Measurements from ENCODE around the gene IQSEC2. TPM values are rescaled to one million over a fixed set of nuclear protein-coding genes. Genes with fewer than 3 reads are reported as not detected.

Gene IQSEC2
- total RNA-seq, 4 donors from 2014 or later: 6.9 to 12.7 (median 10.4) TPM

- H3K9me3 ChIP-seq: no peaks in the 10 kb centered on the region
- no peak overlapping the region for H3K27ac ChIP-seq
- no peak for DNase-seq
- intact Hi-C loops (cut with DNase I): no loop called here
- TF ChIP-seq, protein P1, sequence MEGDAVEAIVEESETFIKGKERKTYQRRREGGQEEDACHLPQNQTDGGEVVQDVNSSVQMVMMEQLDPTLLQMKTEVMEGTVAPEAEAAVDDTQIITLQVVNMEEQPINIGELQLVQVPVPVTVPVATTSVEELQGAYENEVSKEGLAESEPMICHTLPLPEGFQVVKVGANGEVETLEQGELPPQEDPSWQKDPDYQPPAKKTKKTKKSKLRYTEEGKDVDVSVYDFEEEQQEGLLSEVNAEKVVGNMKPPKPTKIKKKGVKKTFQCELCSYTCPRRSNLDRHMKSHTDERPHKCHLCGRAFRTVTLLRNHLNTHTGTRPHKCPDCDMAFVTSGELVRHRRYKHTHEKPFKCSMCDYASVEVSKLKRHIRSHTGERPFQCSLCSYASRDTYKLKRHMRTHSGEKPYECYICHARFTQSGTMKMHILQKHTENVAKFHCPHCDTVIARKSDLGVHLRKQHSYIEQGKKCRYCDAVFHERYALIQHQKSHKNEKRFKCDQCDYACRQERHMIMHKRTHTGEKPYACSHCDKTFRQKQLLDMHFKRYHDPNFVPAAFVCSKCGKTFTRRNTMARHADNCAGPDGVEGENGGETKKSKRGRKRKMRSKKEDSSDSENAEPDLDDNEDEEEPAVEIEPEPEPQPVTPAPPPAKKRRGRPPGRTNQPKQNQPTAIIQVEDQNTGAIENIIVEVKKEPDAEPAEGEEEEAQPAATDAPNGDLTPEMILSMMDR (IDR thresholded peaks at IDR 0.05): no peak
- TF ChIP-seq POLR2A (IDR thresholded peaks at IDR 0.05): no peak
- H3K4me1 ChIP-seq: peaks cover 0 to 33% (median 6%) of the 10 kb centered on the region in 3 donors
- H3K36me3 ChIP-seq: no peaks in the 10 kb centered on the region
- 22 to 38% methylated on average over 6 of the region's 6 CpGs for WGBS, 2 donors
- H3K4me3 ChIP-seq: no peak overlapping the region
- peaks cover 0 to 13% (median 6%) of the 10 kb centered on the region in 4 donors for H3K27me3 ChIP-seq
These were observed 40.6 kb upstream of the IQSEC2 start for GRCh38 chrX:53321943-53322497.

DNA sequence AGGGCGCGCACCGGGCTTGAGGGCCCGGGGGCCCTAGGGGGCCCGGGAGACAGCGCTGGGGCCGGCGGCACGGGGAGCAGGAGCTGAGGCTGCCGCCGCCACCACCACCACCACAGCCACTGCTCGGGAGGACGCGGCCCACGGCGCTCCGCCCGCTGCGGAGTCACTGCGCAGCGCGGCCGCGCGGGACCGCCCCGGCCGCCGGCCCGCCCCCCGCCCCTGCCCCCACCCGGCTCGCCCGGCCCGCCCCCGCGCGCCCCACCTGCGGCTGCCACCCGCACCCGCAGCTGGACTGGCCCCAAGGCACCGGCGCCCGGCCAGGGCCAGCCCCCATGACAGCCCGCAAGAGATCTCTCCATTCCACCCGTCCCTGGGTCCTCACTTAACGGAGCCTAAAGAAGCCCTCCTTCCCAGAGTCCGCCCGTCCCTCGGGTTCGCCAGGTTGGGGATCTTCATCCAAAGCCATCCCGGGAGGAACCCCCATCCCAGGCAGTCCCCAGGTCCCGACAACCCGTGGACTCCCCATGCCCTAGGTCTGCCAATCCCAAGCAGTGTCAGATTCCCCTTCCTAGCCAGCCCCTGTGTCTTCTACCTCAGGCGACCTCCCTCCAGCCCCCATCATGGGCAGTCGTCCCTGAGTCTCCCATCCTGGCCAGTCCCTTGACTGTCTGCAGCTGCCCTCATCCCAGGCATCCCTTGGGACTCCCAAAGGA, 40.0 kb upstream of the IQSEC2 start:
- H3K27ac ChIP-seq: peak overlapping the region in 2 of 4 donors; percentile 30 to 52
- intact Hi-C loops (cut with DNase I): no loop called here
- peaks cover 0 to 33% (median 6%) of the 10 kb centered on the region in 3 donors for H3K4me1 ChIP-seq

GRCh38 chrX:53320543-53321229, 39.3 kb upstream of the IQSEC2 start:
- H3K9me3 ChIP-seq: no peaks in the 10 kb centered on the region
- H3K4me1 ChIP-seq: peaks cover 0 to 33% (median 6%) of the 10 kb centered on the region in 3 donors
- no peak for DNase-seq
- WGBS, 2 donors: 0% methylated on average over 2 of the region's 75 CpGs; no CpG with 5 or more reads in 1 of the 2 donors
- H3K27me3 ChIP-seq: peaks cover 0 to 13% (median 6%) of the 10 kb centered on the region in 4 donors
- intact Hi-C loops (cut with DNase I): no loop called here
- TF ChIP-seq, protein P1 (IDR thresholded peaks at IDR 0.05): no peak
- no peak for TF ChIP-seq POLR2A (IDR thresholded peaks at IDR 0.05)
- H3K27ac ChIP-seq: peak overlapping the region in 2 of 4 donors; percentile 30 to 52
- H3K36me3 ChIP-seq: no peaks in the 10 kb centered on the region
- H3K4me3 ChIP-seq: peak overlapping the region; percentile 53 to 72 (median 59)

More for the DNA sequence above, 40.0 kb upstream of the IQSEC2 start:
- Histone ChIP-seq H3K27me3 (peaks cover 0 to 13% (median 6%) of the 10 kb centered on the region in 4 donors), H3K4me3 (peak overlapping the region; percentile 53 to 72 (median 59)), H3K36me3 (no peaks in the 10 kb centered on the region), H3K9me3 (no peaks in the 10 kb centered on the region)
- DNase-seq: no peak
- 0 to 4% methylated on average over 1 to 4 of the region's 56 CpGs for WGBS, 2 donors
- TF ChIP-seq POLR2A (IDR thresholded peaks at IDR 0.05): peak in 1 of 4 donors; percentile 46
- TF ChIP-seq, protein P1 (IDR thresholded peaks at IDR 0.05): no peak

DNA sequence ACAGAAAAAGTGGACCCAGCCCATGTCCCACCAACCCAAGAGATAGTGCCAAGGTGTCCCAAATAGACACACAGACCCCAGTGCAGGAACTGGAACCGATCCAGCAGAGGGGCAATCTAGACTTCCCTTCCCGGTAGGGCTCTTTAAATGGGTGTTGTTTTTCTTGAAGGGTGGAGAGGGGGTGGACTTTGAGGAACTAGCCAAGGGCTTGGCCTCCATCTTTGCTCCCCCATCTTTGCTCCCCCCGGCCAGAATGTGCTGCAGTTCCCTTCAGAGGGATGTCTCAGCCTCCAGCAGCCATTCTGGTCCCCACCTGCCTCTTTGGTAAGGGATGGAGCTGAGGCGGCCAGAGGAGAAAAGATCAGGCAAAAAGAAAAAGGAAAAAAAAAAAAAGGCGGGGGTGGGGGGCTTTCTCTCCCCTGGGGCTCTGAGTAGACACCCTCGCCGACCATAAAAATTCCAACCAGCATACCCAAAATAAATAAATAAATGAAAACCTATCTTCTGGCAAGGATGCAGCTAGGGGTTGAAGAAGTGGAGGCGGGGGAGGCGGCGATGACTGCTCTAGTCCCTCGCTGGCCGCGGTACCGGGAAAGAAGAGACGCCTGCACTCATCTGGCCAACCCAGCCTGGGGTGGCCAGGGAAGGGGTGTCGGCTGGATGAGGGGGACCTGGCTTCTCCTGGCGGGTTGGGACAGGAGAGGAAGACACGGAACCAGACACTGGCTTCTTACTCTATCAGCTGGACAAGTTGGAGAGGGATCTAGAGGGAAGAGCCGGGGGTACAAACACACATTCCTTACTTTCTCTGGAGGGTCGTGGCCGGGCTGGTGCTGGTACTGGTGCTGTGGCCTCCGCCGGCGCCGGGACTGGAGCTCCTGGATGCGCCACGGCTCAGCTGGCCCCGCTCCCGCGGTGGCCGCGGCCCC, 38.5 kb upstream of the IQSEC2 start:
- H3K27me3 ChIP-seq: peaks cover 0 to 13% (median 4%) of the 10 kb centered on the region in 4 donors

More for the DNA sequence above, 38.5 kb upstream of the IQSEC2 start:
- Histone ChIP-seq H3K9me3 (no peaks in the 10 kb centered on the region), H3K4me1 (peaks cover 0 to 33% (median 6%) of the 10 kb centered on the region in 3 donors), H3K36me3 (no peaks in the 10 kb centered on the region), H3K4me3 (peak overlapping the region; percentile 53 to 72 (median 59)), H3K27ac (no peak overlapping the region)
- no peak for DNase-seq
- TF ChIP-seq, protein P1 (IDR thresholded peaks at IDR 0.05): no peak
- TF ChIP-seq POLR2A (IDR thresholded peaks at IDR 0.05): no peak
- WGBS, 2 donors: 1 to 13% methylated on average over 7 to 23 of the region's 32 CpGs
- intact Hi-C loops (cut with DNase I): loop anchor here (10.0 kb wide), 1 partner anchor 165 kb away; no protein-coding TSS in a partner anchor

Data from esophagus squamous epithelium (tissue), 5 donors.